PC-9 (cell line): ENCODE results near the gene SORBS1. TPM values are rescaled to one million over a fixed set of nuclear protein-coding genes. Genes with fewer than 3 reads are reported as not detected.

ENCODE experiments used
- BruUV-seq: library from RNA; stranded (reverse); fragments of 400-500 nt; replicated peaks from 2 replicates; lab custom pipeline; 2021; lab: Mats Ljungman, UMichigan
- CTCF ChIA-PET: fragments of 300-600 bp; sonication (Branson Sonifier 250); formaldehyde crosslinking; loops from one replicate; lab custom pipeline; 2022; ENCODE audit warnings: antibody characterized with exemption; lab: Charles Lee
- POLR2A ChIA-PET: fragments of 300-600 bp; sonication (Branson Sonifier 250); formaldehyde crosslinking; loops from one replicate; lab custom pipeline; 2022; ENCODE audit warnings: antibody characterized with exemption; ENCODE audit not compliant: unreplicated experiment; lab: Charles Lee
- DNase-seq, 2 experiments: peaks; one replicate each; pipeline versions ENCODE4 v3.0.0 to v3.0.0-alpha.2; 2015 to 2022; ENCODE audit warnings: mixed read lengths in 1 of 2
- H2AFZ ChIP-seq: fragments of 200-600 bp; sonication (generic); 2 replicates; pipeline ENCODE4 v1.8.1; 2017; ENCODE audit warnings: antibody characterized with exemption
- H3F3A ChIP-seq: fragments of 200-600 bp; sonication (generic); 2 replicates; pipeline ENCODE4 v1.8.1; 2017; ENCODE audit warnings: antibody characterized with exemption, mild to moderate bottlenecking, low read depth; ENCODE audit not compliant: insufficient read depth
- H3K27ac ChIP-seq: fragments of 200-600 bp; sonication (generic); 2 replicates; pipeline ENCODE4 v1.6.1; 2016; ENCODE audit warnings: mixed run types
- H3K27me3 ChIP-seq: fragments of 200-600 bp; sonication (generic); 2 replicates; pipeline ENCODE4 v1.6.1; 2016; ENCODE audit warnings: low read depth, mixed run types; ENCODE audit not compliant: insufficient read depth
- H3K36me3 ChIP-seq: fragments of 200-600 bp; sonication (generic); 2 replicates; pipeline ENCODE4 v1.6.1; 2016; ENCODE audit warnings: low read depth, mixed run types
- H3K4me1 ChIP-seq: fragments of 200-600 bp; sonication (generic); replicated peaks from 2 replicates; pipeline ENCODE4 v1.6.1; 2016; ENCODE audit warnings: mixed run types; ENCODE audit not compliant: insufficient read depth
- H3K4me2 ChIP-seq: fragments of 200-600 bp; sonication (generic); 2 replicates; pipeline ENCODE4 v1.6.1; 2017; ENCODE audit warnings: mixed run types
- H3K4me3 ChIP-seq: fragments of 200-600 bp; sonication (generic); 2 replicates; pipeline ENCODE4 v1.6.1; 2016; ENCODE audit warnings: mixed run types
- H3K79me2 ChIP-seq: fragments of 200-600 bp; sonication (generic); 2 replicates; pipeline ENCODE4 v1.6.1; 2017; ENCODE audit warnings: low read depth, mixed run types
- H3K9me2 ChIP-seq: fragments of 200-600 bp; sonication (generic); 2 replicates; pipeline ENCODE4 v1.8.1; 2017; ENCODE audit warnings: mild to moderate bottlenecking; ENCODE audit not compliant: insufficient read depth
- H3K9me3 ChIP-seq: fragments of 200-600 bp; sonication (generic); 2 replicates; pipeline ENCODE4 v1.8.1; 2016; ENCODE audit warnings: low read depth; ENCODE audit not compliant: insufficient read depth
- H4K20me1 ChIP-seq: fragments of 200-600 bp; sonication (generic); 2 replicates; pipeline ENCODE4 v1.8.1; 2017; ENCODE audit not compliant: insufficient read depth
- EZH2 ChIP-seq: fragments of 200-600 bp; sonication (generic); IDR thresholded peaks from 2 replicates; pipeline ENCODE4 v1.8.0; 2017; ENCODE audit warnings: antibody characterized with exemption, low read depth
- intact Hi-C: fragments of 100-400 bp; cut with micrococcal nuclease; formaldehyde crosslinking; loops from one replicate; pipeline ENCODE4 v1.10.0; 2022; ENCODE audit not compliant: unreplicated experiment
- total RNA-seq: library from RNA; stranded (reverse); gene quantifications from 2 replicates; pipeline ENCODE4 v1.2.3, GENCODE V29; 2021
- TF ChIP-seq, protein P1 (sequence below): fragments of 200-600 bp; sonication (generic); conservative IDR thresholded peaks from 2 replicates; pipeline ENCODE4 v1.6.1; 2017; ENCODE audit warnings: mixed run types, antibody characterized with exemption, mild to moderate bottlenecking, moderate library complexity

SORBS1 gene
- total RNA-seq, 1 experiment from 2014 or later: 5.0 TPM

DNA sequence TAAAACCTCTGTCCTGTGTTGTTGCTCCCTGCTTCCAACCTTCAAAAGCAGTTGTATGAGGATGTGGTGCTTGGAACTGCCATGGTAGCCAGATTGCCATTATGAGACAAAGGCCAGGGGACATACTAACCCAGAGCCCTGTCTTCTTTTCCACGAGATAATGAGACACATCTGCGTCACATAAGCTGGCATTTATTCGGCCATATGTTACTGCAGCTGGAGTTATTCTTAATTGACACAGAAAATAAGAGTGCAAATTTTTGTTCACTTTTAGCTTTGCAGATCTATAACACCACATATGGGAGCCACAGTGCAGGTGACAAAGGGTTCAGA is 254.9 kb downstream of the SORBS1 start:
- DNase-seq: no peak
- Histone ChIP-seq H3K27ac (no peak overlapping the region), H4K20me1 (no peaks in the 10 kb centered on the region), H3K27me3 (no peaks in the 10 kb centered on the region), H3K4me2 (no peak overlapping the region), H3K4me1 (peaks cover 34% of the 10 kb centered on the region), H3K4me3 (no peak overlapping the region), H3K9me3 (no peaks in the 10 kb centered on the region), H3F3A (peaks cover 18% of the 10 kb centered on the region; the same call in 1 of the 2 replicates), H3K9me2 (no peaks in the 10 kb centered on the region), H3K36me3 (no peaks in the 10 kb centered on the region), H2AFZ (no peak overlapping the region), H3K79me2 (no peaks in the 10 kb centered on the region)
- POLR2A ChIA-PET: no interaction called here
- no TSS peak for BruUV-seq
- CTCF ChIA-PET: no interaction called here
- intact Hi-C loops: loop anchor here (5.0 kb wide), 1 partner anchor 44 kb away; no protein-coding TSS in a partner anchor
- TF ChIP-seq, protein P1, sequence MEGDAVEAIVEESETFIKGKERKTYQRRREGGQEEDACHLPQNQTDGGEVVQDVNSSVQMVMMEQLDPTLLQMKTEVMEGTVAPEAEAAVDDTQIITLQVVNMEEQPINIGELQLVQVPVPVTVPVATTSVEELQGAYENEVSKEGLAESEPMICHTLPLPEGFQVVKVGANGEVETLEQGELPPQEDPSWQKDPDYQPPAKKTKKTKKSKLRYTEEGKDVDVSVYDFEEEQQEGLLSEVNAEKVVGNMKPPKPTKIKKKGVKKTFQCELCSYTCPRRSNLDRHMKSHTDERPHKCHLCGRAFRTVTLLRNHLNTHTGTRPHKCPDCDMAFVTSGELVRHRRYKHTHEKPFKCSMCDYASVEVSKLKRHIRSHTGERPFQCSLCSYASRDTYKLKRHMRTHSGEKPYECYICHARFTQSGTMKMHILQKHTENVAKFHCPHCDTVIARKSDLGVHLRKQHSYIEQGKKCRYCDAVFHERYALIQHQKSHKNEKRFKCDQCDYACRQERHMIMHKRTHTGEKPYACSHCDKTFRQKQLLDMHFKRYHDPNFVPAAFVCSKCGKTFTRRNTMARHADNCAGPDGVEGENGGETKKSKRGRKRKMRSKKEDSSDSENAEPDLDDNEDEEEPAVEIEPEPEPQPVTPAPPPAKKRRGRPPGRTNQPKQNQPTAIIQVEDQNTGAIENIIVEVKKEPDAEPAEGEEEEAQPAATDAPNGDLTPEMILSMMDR: no peak
- no peak for TF ChIP-seq EZH2

DNA sequence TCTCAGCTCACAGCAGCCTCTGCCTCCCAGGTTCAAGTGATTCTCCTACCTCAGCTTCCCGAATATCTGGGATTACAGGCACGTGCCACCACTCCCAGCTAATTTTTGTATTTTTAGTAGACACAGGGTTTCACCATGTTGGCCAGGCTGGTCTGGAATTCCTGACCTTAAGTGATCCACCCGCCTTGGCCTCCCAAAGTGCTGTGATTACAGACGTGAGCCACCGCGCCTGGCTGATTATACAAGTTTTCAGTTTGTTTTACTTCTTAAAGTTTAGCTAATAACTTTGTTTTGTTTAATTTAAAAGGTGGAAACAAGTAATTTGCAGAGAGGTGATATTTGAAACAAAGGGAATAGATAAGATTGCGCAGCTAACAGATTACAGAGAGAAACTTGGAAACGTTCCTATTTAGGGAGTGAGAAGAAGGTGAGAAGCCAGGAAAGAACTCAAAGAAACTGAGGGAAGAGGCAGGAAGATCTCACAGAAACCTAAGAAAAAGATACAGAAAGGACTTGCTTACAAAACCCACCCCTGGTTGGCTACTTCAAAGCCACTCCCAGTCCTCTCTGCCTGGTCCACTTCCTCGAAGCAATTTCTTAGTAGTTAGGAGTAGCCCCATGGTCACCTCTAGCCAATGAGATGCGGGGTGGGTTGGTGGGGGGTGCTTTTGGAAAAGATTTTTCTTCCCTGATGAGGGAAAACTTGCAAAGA is 255.4 kb downstream of the SORBS1 start:
- Histone ChIP-seq H3K27ac (no peak overlapping the region), H3K79me2 (no peaks in the 10 kb centered on the region), H4K20me1 (no peaks in the 10 kb centered on the region), H3K27me3 (no peaks in the 10 kb centered on the region), H3F3A (peaks cover 18% of the 10 kb centered on the region; the same call in 1 of the 2 replicates), H3K4me3 (no peak overlapping the region), H2AFZ (no peak overlapping the region), H3K36me3 (no peaks in the 10 kb centered on the region), H3K9me3 (no peaks in the 10 kb centered on the region), H3K9me2 (no peaks in the 10 kb centered on the region), H3K4me1 (peaks cover 34% of the 10 kb centered on the region), H3K4me2 (no peak overlapping the region)
- no peak for TF ChIP-seq EZH2
- TF ChIP-seq, protein P1: no peak
- ChIA-PET POLR2A (no interaction called here), CTCF (no interaction called here)
- DNase-seq: no peak
- intact Hi-C loops: loop anchor here (5.0 kb wide), 1 partner anchor 43 kb away; no protein-coding TSS in a partner anchor
- no TSS peak for BruUV-seq

DNA sequence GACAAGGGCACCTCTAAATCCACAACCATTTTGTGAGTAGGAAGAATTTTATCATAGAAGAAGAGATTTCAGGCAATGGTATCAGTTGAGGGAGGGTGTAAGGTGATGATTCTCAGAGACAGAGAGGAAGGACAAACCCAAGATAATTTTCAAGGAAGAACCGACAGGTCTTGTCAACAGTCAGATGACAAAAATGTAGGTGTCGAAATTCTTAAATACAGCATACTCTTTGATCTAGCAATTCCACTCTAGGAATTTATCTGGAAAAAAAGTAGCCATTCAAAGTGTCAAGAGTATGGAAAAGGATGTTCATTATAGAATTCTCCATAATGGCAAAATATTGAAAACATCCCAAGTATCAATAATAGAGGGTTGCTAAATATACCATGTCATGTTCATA is 256.2 kb downstream of the SORBS1 start:
- intact Hi-C loops: loop anchor here (5.0 kb wide), 1 partner anchor 43 kb away; no protein-coding TSS in a partner anchor
- no peak for TF ChIP-seq EZH2
- TF ChIP-seq, protein P1: no peak
- peak overlapping the region; percentile 6; the same call in 1 of the 2 replicates for H3K4me2 ChIP-seq
- ChIA-PET CTCF (no interaction called here), POLR2A (no interaction called here)
- no peaks in the 10 kb centered on the region for H4K20me1 ChIP-seq
- no peaks in the 10 kb centered on the region for H3K79me2 ChIP-seq
- no peak overlapping the region for H3K4me3 ChIP-seq
- no peak overlapping the region for H2AFZ ChIP-seq
- H3K9me2 ChIP-seq: no peaks in the 10 kb centered on the region
- BruUV-seq: no TSS peak
- peaks cover 18% of the 10 kb centered on the region; the same call in 1 of the 2 replicates for H3F3A ChIP-seq
- peaks cover 34% of the 10 kb centered on the region for H3K4me1 ChIP-seq
- H3K27ac ChIP-seq: no peak overlapping the region
- no peaks in the 10 kb centered on the region for H3K27me3 ChIP-seq
- H3K36me3 ChIP-seq: no peaks in the 10 kb centered on the region
- H3K9me3 ChIP-seq: no peaks in the 10 kb centered on the region
- peak in 1 of 2 experiments; percentile 61 for DNase-seq
